Left lung (tissue), 10 donors: ENCODE measurements around the gene APOBEC3G. TPM values are rescaled to one million over a fixed set of nuclear protein-coding genes. Genes with fewer than 3 reads are reported as not detected.

Source experiments
- ATAC-seq: fragments of 200-7000 bp; cut with Tn5 transposase; one replicate; pipeline ENCODE4 v1.9.1; 2020; ENCODE audit warnings: moderate library complexity
- DNase-seq, 4 donors: peaks; one replicate each; pipeline ENCODE4 v3.0.0-alpha.2; 2013 to 2020
- H3K27ac ChIP-seq, 2 donors: fragments of 200-600 bp; sonication (generic) in 1 of 2; one replicate each; pipeline versions ENCODE4 v1.5.0 to v1.8.0; 2020 to 2021
- H3K27me3 ChIP-seq, 2 donors: fragments of 200-600 bp; sonication (generic) in 1 of 2; one replicate each; pipeline versions ENCODE4 v1.5.0 to v1.8.0; 2020 to 2021
- H3K36me3 ChIP-seq, 2 donors: fragments of 200-600 bp; sonication (generic) in 1 of 2; one replicate each; pipeline versions ENCODE4 v1.5.0 to v1.8.0; 2020 to 2021
- H3K4me1 ChIP-seq, 2 donors: fragments of 200-600 bp; one replicate each; pipeline ENCODE4 v1.8.0; 2021
- H3K4me3 ChIP-seq, 2 donors: fragments of 200-600 bp; sonication (generic) in 1 of 2; one replicate each; pipeline versions ENCODE4 v1.5.0 to v1.8.0; 2020 to 2021; ENCODE audit warnings: mild to moderate bottlenecking in 1 of 2
- H3K9me3 ChIP-seq, 2 donors: fragments of 200-600 bp; sonication (generic) in 1 of 2; one replicate each; pipeline versions ENCODE4 v1.5.0 to v1.8.0; 2020 to 2021
- CTCF ChIP-seq, 2 donors: fragments of 200-600 bp; sonication (generic) in 1 of 2; IDR thresholded peaks; one replicate each; pipeline versions ENCODE4 v1.5.0 to v1.8.0; 2021; ENCODE audit warnings: antibody characterized with exemption in 2 of 2
- intact Hi-C, 2 donors: fragments of 100-400 bp; cut with DNase I; formaldehyde crosslinking; loops; one replicate each; pipeline versions ENCODE4 v1.11.2 to v1.14.2; 2022
- polyA plus RNA-seq, 6 donors: library from polyadenylated mRNA; unstranded; fragments of 120-200 nt; gene quantifications; one replicate each; pipeline ENCODE4 v1.2.1, GENCODE V29; 2013; ENCODE audit not compliant: insufficient read length in 6 of 6
- total RNA-seq, 2 donors: library from RNA; stranded (reverse); fragmentation: NEBNext Ultra II Directional; extraction: Animal tissue kit (Norgen Biotek cat#: 25700); gene quantifications; one replicate each; pipeline ENCODE4 v1.2.1, GENCODE V29; 2021
- donor health status: DM: no; HTN: yes; CAD: no.
- donor health status: DM: no; HTN: no; CAD: no.

The APOBEC3G gene
- total and polyA plus RNA-seq, 8 donors, result 8.2 to 19.1 (median 15.7) TPM

- Histone ChIP-seq H3K27me3 (no peaks in the 10 kb centered on the region), H3K4me3 (no peak overlapping the region), H3K9me3 (no peaks in the 10 kb centered on the region), H3K4me1 (peaks cover 0 to 10% of the 10 kb centered on the region in 2 donors), H3K36me3 (peaks cover 0 to 18% of the 10 kb centered on the region in 2 donors), H3K27ac (no peak overlapping the region)
- no peak for TF ChIP-seq CTCF (IDR thresholded peaks at IDR 0.05)
- intact Hi-C loops, result no loop called here
- DNase-seq (peak in 1 of 4 donors; percentile 16), ATAC-seq (no peak)
These were observed 53.2 kb downstream of the APOBEC3G start for GRCh38 chr22:39130152-39130704.

GRCh38 chr22:39130892-39131855, 54.1 kb downstream of the APOBEC3G start:
- intact Hi-C loops, result no loop called here
- no peak overlapping the region for H3K4me3 ChIP-seq
- no peak overlapping the region for H3K27ac ChIP-seq
- H3K9me3 ChIP-seq, result no peaks in the 10 kb centered on the region
- no peak for TF ChIP-seq CTCF (IDR thresholded peaks at IDR 0.05)
- no peaks in the 10 kb centered on the region for H3K27me3 ChIP-seq
- DNase-seq (peak in 2 of 4 donors; percentile 39 to 54), ATAC-seq (peak; percentile 43)
- H3K4me1 ChIP-seq, result peaks cover 0 to 10% of the 10 kb centered on the region in 2 donors
- H3K36me3 ChIP-seq, result peaks cover 0 to 18% of the 10 kb centered on the region in 2 donors

GRCh38 chr22:39132281-39132680, 55.2 kb downstream of the APOBEC3G start:
- intact Hi-C loops, result no loop called here
- H3K4me1 ChIP-seq, result peaks cover 0 to 10% of the 10 kb centered on the region in 2 donors
- no peaks in the 10 kb centered on the region for H3K27me3 ChIP-seq
- H3K4me3 ChIP-seq, result no peak overlapping the region
- H3K36me3 ChIP-seq, result peaks cover 0 to 18% of the 10 kb centered on the region in 2 donors
- ATAC-seq (no peak), DNase-seq (peak in 1 of 4 donors; percentile 54)
- H3K27ac ChIP-seq, result no peak overlapping the region
- no peak for TF ChIP-seq CTCF (IDR thresholded peaks at IDR 0.05)
- H3K9me3 ChIP-seq, result no peaks in the 10 kb centered on the region

- Histone ChIP-seq H3K4me1 (peaks cover 0 to 10% of the 10 kb centered on the region in 2 donors), H3K9me3 (no peaks in the 10 kb centered on the region), H3K27me3 (no peaks in the 10 kb centered on the region), H3K36me3 (peaks cover 0 to 18% of the 10 kb centered on the region in 2 donors), H3K4me3 (no peak overlapping the region), H3K27ac (no peak overlapping the region)
- no peak for ATAC-seq
- no peak for TF ChIP-seq CTCF (IDR thresholded peaks at IDR 0.05)
- DNase-seq, result peak in 2 of 4 donors; percentile 26 to 53
- intact Hi-C loops, result no loop called here
These were observed 55.9 kb downstream of the APOBEC3G start for GRCh38 chr22:39132871-39133524.
